ENCODE data around the gene CRACR2A. TPM values are rescaled to one million over a fixed set of nuclear protein-coding genes. Genes with fewer than 3 reads are reported as not detected.

Gene CRACR2A
- total RNA-seq, 4 donors from 2014 or later, result 2.2 to 11.8 (median 5.0) TPM

GRCh38 chr12:3791256-3791874 is 38.5 kb upstream of the CRACR2A start:
- DNase-seq (ENCODE audit: low spot score), result no peak
- no peak for TF ChIP-seq CTCF (IDR thresholded peaks at IDR 0.05)
- ATAC-seq (ENCODE audit: low FRiP score), result no peak

- ATAC-seq (ENCODE audit: low FRiP score) (no peak), DNase-seq (ENCODE audit: low spot score) (no peak)
- no peak for TF ChIP-seq CTCF (IDR thresholded peaks at IDR 0.05)
Measured at GRCh38 chr12:3790642-3791041, 37.7 kb upstream of the CRACR2A start.

- no peak for TF ChIP-seq CTCF (IDR thresholded peaks at IDR 0.05)
- no peak for ATAC-seq (ENCODE audit: low FRiP score)
Measured at GRCh38 chr12:3789838-3790237, 36.9 kb upstream of the CRACR2A start.

GRCh38 chr12:3777206-3777809 is 24.4 kb upstream of the CRACR2A start:
- ATAC-seq (ENCODE audit: low FRiP score) (no peak), DNase-seq (ENCODE audit: low spot score) (no peak)
- TF ChIP-seq CTCF (IDR thresholded peaks at IDR 0.05), result no peak

More at GRCh38 chr12:3789838-3790237, 36.9 kb upstream of the CRACR2A start:
- DNase-seq (ENCODE audit: low spot score), result no peak

GRCh38 chr12:3775385-3776035 is 22.6 kb upstream of the CRACR2A start:
- no peak for DNase-seq (ENCODE audit: low spot score)
- TF ChIP-seq CTCF (IDR thresholded peaks at IDR 0.05), result no peak
- no peak for ATAC-seq (ENCODE audit: low FRiP score)

- no peak for ATAC-seq (ENCODE audit: low FRiP score)
- DNase-seq (ENCODE audit: low spot score), result no peak
- TF ChIP-seq CTCF (IDR thresholded peaks at IDR 0.05), result no peak
Measured at GRCh38 chr12:3772380-3772779, 19.5 kb upstream of the CRACR2A start.

GRCh38 chr12:3771853-3772252 is 18.9 kb upstream of the CRACR2A start:
- ATAC-seq (ENCODE audit: low FRiP score) (no peak), DNase-seq (ENCODE audit: low spot score) (no peak)
- TF ChIP-seq CTCF (IDR thresholded peaks at IDR 0.05), result no peak

All from omental fat pad (tissue), 4 donors.